Lower leg skin (tissue), 3 donors: ENCODE data around the gene NISCH.

Experiments used
- POLR2A ChIP-seq, 2 donors: fragments of 450-650 bp; IDR thresholded peaks; one replicate each; pipeline ENCODE4 v1.6.1; 2016 to 2017; ENCODE audit warnings: antibody characterized with exemption in 2 of 2, mild to moderate bottlenecking in 1 of 2, moderate library complexity in 1 of 2
- TF ChIP-seq, protein P1 (sequence below), 3 donors: fragments of 450-650 bp; IDR thresholded peaks; one replicate each; pipeline ENCODE4 v1.5.1; 2016; ENCODE audit warnings: antibody characterized with exemption in 3 of 3, mild to moderate bottlenecking in 3 of 3, moderate library complexity in 2 of 3

DNA sequence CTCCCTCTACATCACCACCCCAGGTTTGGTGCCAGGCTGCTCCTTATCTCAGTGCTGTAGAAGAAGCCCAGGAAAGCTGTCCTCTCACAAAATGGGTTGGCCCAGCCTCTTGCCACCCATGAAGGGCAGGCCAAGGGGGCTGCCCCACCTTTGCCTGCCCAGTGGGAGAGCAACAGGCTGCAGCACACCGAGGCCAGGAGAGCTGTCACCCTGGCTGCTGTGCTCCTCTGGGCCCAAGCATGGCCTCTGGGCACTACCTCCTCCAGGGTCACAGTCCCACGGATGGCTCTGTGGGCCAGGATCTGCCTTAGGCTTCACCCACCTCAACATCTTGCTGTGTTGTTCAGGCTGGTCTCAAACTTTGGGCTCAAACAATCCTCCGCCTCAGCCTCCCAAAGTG lies 33.3 kb downstream of the NISCH start:
- TF ChIP-seq, protein P1, sequence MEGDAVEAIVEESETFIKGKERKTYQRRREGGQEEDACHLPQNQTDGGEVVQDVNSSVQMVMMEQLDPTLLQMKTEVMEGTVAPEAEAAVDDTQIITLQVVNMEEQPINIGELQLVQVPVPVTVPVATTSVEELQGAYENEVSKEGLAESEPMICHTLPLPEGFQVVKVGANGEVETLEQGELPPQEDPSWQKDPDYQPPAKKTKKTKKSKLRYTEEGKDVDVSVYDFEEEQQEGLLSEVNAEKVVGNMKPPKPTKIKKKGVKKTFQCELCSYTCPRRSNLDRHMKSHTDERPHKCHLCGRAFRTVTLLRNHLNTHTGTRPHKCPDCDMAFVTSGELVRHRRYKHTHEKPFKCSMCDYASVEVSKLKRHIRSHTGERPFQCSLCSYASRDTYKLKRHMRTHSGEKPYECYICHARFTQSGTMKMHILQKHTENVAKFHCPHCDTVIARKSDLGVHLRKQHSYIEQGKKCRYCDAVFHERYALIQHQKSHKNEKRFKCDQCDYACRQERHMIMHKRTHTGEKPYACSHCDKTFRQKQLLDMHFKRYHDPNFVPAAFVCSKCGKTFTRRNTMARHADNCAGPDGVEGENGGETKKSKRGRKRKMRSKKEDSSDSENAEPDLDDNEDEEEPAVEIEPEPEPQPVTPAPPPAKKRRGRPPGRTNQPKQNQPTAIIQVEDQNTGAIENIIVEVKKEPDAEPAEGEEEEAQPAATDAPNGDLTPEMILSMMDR (IDR thresholded peaks at IDR 0.05), result no peak
- no peak for TF ChIP-seq POLR2A (IDR thresholded peaks at IDR 0.05)
